Smooth muscle cell (in vitro differentiated cells): ENCODE data around the gene ZNF618. TPM values are rescaled to one million over a fixed set of nuclear protein-coding genes. Genes with fewer than 3 reads are reported as not detected.

Source experiments
- DNase-seq: peaks from one replicate; lab custom pipeline; 2025; ENCODE audit not compliant: unreplicated experiment; lab: John Stamatoyannopoulos, UW
- H2AFZ ChIP-seq: fragments of 200-600 bp; sonication (generic); 2 replicates; pipeline ENCODE4 v1.6.0; 2016; ENCODE audit warnings: antibody characterized with exemption, low read depth, mild to moderate bottlenecking
- H3F3A ChIP-seq: fragments of 200-600 bp; sonication (generic); 2 replicates; pipeline ENCODE4 v1.6.0; 2017; ENCODE audit warnings: antibody characterized with exemption, low read depth
- H3K27ac ChIP-seq: fragments of 200-600 bp; sonication (generic); 2 replicates; pipeline ENCODE4 v1.5.1; 2016; ENCODE audit warnings: low read depth, mild to moderate bottlenecking
- H3K27me3 ChIP-seq: fragments of 200-600 bp; sonication (generic); 2 replicates; pipeline ENCODE4 v1.6.1; 2016; ENCODE audit warnings: low read depth, mild to moderate bottlenecking
- H3K36me3 ChIP-seq: fragments of 200-600 bp; sonication (generic); 2 replicates; pipeline ENCODE4 v1.5.1; 2016; ENCODE audit warnings: low read depth
- H3K4me1 ChIP-seq: fragments of 200-600 bp; sonication (generic); 2 replicates; pipeline ENCODE4 v1.5.1; 2016; ENCODE audit warnings: low read depth
- H3K4me2 ChIP-seq: fragments of 200-600 bp; sonication (generic); 2 replicates; pipeline ENCODE4 v1.6.0; 2016; ENCODE audit warnings: mild to moderate bottlenecking
- H3K4me3 ChIP-seq: fragments of 200-600 bp; sonication (generic); 2 replicates; pipeline ENCODE4 v1.5.1; 2016; ENCODE audit warnings: mild to moderate bottlenecking
- H3K79me2 ChIP-seq: fragments of 200-600 bp; sonication (generic); 2 replicates; pipeline ENCODE4 v1.6.0; 2016; ENCODE audit warnings: low read depth, mild to moderate bottlenecking
- H3K9ac ChIP-seq: fragments of 200-600 bp; sonication (generic); 2 replicates; pipeline ENCODE4 v1.6.0; 2016; ENCODE audit warnings: low read depth
- H3K9me3 ChIP-seq: fragments of 200-600 bp; sonication (generic); replicated peaks from 2 replicates; pipeline ENCODE4 v1.5.1; 2016; ENCODE audit warnings: low read depth
- H4K20me1 ChIP-seq: fragments of 200-600 bp; sonication (generic); 2 replicates; pipeline ENCODE4 v1.6.0; 2016; ENCODE audit warnings: low read depth
- CTCF ChIP-seq: fragments of 200-600 bp; sonication (generic); IDR thresholded peaks from 2 replicates; pipeline ENCODE4 v1.5.1; 2017; ENCODE audit warnings: borderline replicate concordance, mild to moderate bottlenecking, antibody characterized with exemption; ENCODE audit not compliant: insufficient read depth, poor library complexity, severe bottlenecking
- WGBS: methylation state at CpG from one replicate; pipeline ENCODE4 v1.1.7; 2016; ENCODE audit warnings: low lambda C conversion rate; 5-methylcytosine and 5-hydroxymethylcytosine counted together
- polyA plus RNA-seq: library from polyadenylated mRNA; unstranded; fragments of >200 nt; fragmentation: Nextera tagmentation; extraction: Ambion mirVana; gene quantifications from 2 replicates; pipeline ENCODE4 v1.2.1, GENCODE V29; 2016
- total RNA-seq: library from RNA; depleted of rRNA; stranded (reverse); fragments of >200 nt; gene quantifications from 2 replicates; pipeline ENCODE4 v1.2.3, GENCODE V29; 2014

The ZNF618 gene
- total and polyA plus RNA-seq, 2 experiments from 2014 or later, result 9.9 to 19.5 TPM

- Histone ChIP-seq H4K20me1 (peaks cover 73% of the 10 kb centered on the region), H3K27ac (no peak overlapping the region), H3K36me3 (no peaks in the 10 kb centered on the region), H2AFZ (no peak overlapping the region), H3K4me3 (no peak overlapping the region), H3K4me1 (no peaks in the 10 kb centered on the region), H3K4me2 (no peak overlapping the region), H3K9me3 (no peaks in the 10 kb centered on the region), H3K9ac (no peak overlapping the region), H3K27me3 (no peaks in the 10 kb centered on the region), H3K79me2 (peaks cover 71% of the 10 kb centered on the region), H3F3A (no peaks in the 10 kb centered on the region)
- no peak for TF ChIP-seq CTCF
- no peak for DNase-seq
- 93% methylated on average over 4 of the region's 4 CpGs for WGBS
These were observed 27.5 kb downstream of the ZNF618 start for GRCh38 chr9:113903514-113904077.

GRCh38 chr9:113906411-113907110 is 30.5 kb downstream of the ZNF618 start:
- H3K4me2 ChIP-seq, result no peak overlapping the region
- 86% methylated on average over 6 of the region's 6 CpGs for WGBS
- H3K79me2 ChIP-seq, result peaks cover 76% of the 10 kb centered on the region
- H3K36me3 ChIP-seq, result no peaks in the 10 kb centered on the region
- no peak overlapping the region for H3K9ac ChIP-seq
- H3K4me1 ChIP-seq, result peaks cover under 1% of the 10 kb centered on the region
- H3K4me3 ChIP-seq, result no peak overlapping the region
- H3F3A ChIP-seq, result no peaks in the 10 kb centered on the region
- H3K9me3 ChIP-seq, result no peaks in the 10 kb centered on the region
- H3K27ac ChIP-seq, result no peak overlapping the region
- TF ChIP-seq CTCF, result no peak
- DNase-seq, result no peak
- no peak overlapping the region for H2AFZ ChIP-seq
- no peaks in the 10 kb centered on the region for H3K27me3 ChIP-seq
- H4K20me1 ChIP-seq, result peaks cover 84% of the 10 kb centered on the region

GRCh38 chr9:113907282-113907681 is 31.2 kb downstream of the ZNF618 start:
- no peaks in the 10 kb centered on the region for H3K36me3 ChIP-seq
- no peak for DNase-seq
- H4K20me1 ChIP-seq, result peaks cover 91% of the 10 kb centered on the region
- no peak overlapping the region for H3K4me3 ChIP-seq
- H3K4me2 ChIP-seq, result no peak overlapping the region
- no peak overlapping the region for H3K9ac ChIP-seq
- H3K9me3 ChIP-seq, result no peaks in the 10 kb centered on the region
- H3K4me1 ChIP-seq, result peaks cover 8% of the 10 kb centered on the region
- WGBS, result 94% methylated on average over 5 of the region's 5 CpGs
- H2AFZ ChIP-seq, result no peak overlapping the region
- H3F3A ChIP-seq, result no peaks in the 10 kb centered on the region
- TF ChIP-seq CTCF, result no peak
- no peaks in the 10 kb centered on the region for H3K27me3 ChIP-seq
- H3K27ac ChIP-seq, result no peak overlapping the region
- H3K79me2 ChIP-seq, result peaks cover 68% of the 10 kb centered on the region

- no peak for TF ChIP-seq CTCF
- peaks cover 100% of the 10 kb centered on the region for H4K20me1 ChIP-seq
These were observed 33.3 kb downstream of the ZNF618 start for GRCh38 chr9:113909421-113909820.

More at GRCh38 chr9:113909421-113909820, 33.3 kb downstream of the ZNF618 start:
- 95% methylated on average over 9 of the region's 9 CpGs for WGBS
- Histone ChIP-seq H3K4me3 (no peak overlapping the region), H3K9ac (no peak overlapping the region), H3K4me2 (no peak overlapping the region), H3K27ac (no peak overlapping the region), H3K36me3 (no peaks in the 10 kb centered on the region), H3K79me2 (peaks cover 47% of the 10 kb centered on the region), H3K27me3 (no peaks in the 10 kb centered on the region), H2AFZ (no peak overlapping the region), H3F3A (no peaks in the 10 kb centered on the region), H3K9me3 (no peaks in the 10 kb centered on the region), H3K4me1 (peaks cover 8% of the 10 kb centered on the region)
- no peak for DNase-seq
